Sigmoid colon (tissue), 7 donors: ENCODE results near the gene CDAN1. TPM values are rescaled to one million over a fixed set of nuclear protein-coding genes. Genes with fewer than 3 reads are reported as not detected.

Source experiments
- DNase-seq: peaks from one replicate; pipeline ENCODE4 v3.0.0-alpha.2; 2019
- H3K27ac ChIP-seq, 4 donors: fragments of 200-600 bp; sonication (generic); one replicate each; pipeline ENCODE4 v1.5.1; 2016 to 2019; ENCODE audit warnings: mild to moderate bottlenecking in 1 of 4
- H3K27me3 ChIP-seq, 3 donors: fragments of 200-600 bp; sonication (generic); one replicate each; pipeline ENCODE4 v1.5.1; 2019; ENCODE audit warnings: mild to moderate bottlenecking in 1 of 3
- H3K36me3 ChIP-seq, 4 donors: fragments of 200-600 bp; sonication (generic); one replicate each; pipeline ENCODE4 v1.5.1; 2016 to 2019
- H3K4me1 ChIP-seq, 4 donors: fragments of 200-600 bp; sonication (generic); one replicate each; pipeline ENCODE4 v1.5.1; 2017 to 2019
- H3K4me3 ChIP-seq, 4 donors: fragments of 200-600 bp; sonication (generic); one replicate each; pipeline ENCODE4 v1.5.1; 2017 to 2019; ENCODE audit warnings: mild to moderate bottlenecking in 2 of 4, moderate library complexity in 1 of 4
- H3K9me3 ChIP-seq, 4 donors: fragments of 200-600 bp in 3 of 4; sonication (generic) in 3 of 4; one replicate each; pipeline versions ENCODE4 v1.5.1 to v1.6.1; 2013 to 2019
- CTCF ChIP-seq, 4 experiments: fragments of 450-650 bp in 3 of 4; fragments of 200-600 bp in 1 of 4; IDR thresholded peaks; one replicate each; pipeline ENCODE4 v1.5.1; 2016 to 2019; ENCODE audit warnings: antibody characterized with exemption in 4 of 4, mild to moderate bottlenecking in 3 of 4, moderate library complexity in 2 of 4
- EP300 ChIP-seq, 4 donors: sonication (generic); formaldehyde crosslinking; IDR thresholded peaks; one replicate each; pipeline ENCODE4 v1.6.1; 2017; ENCODE audit warnings: antibody characterized with exemption in 4 of 4
- POLR2A ChIP-seq, 2 donors: fragments of 450-650 bp; IDR thresholded peaks; one replicate each; pipeline ENCODE4 v1.6.1; 2016; ENCODE audit warnings: antibody characterized with exemption in 2 of 2, mild to moderate bottlenecking in 2 of 2, moderate library complexity in 2 of 2
- POLR2AphosphoS5 ChIP-seq, 4 donors: sonication (generic); formaldehyde crosslinking; IDR thresholded peaks; one replicate each; pipeline ENCODE4 v1.6.1; 2017; ENCODE audit warnings: antibody characterized with exemption in 4 of 4
- WGBS, 2 donors: extraction: QIAGEN DNeasy Blood & Tissue Kit; methylation state at CpG; one replicate each; pipeline ENCODE4 v1.1.7; 2013; 5-methylcytosine and 5-hydroxymethylcytosine counted together
- intact Hi-C: fragments of 100-400 bp; cut with DNase I; formaldehyde crosslinking; loops from one replicate; pipeline ENCODE4 v1.15.1; 2023
- polyA plus RNA-seq, 3 donors: library from polyadenylated mRNA; stranded (reverse); fragments of 200-250 nt; gene quantifications; one replicate each; pipeline ENCODE4 v1.2.3, GENCODE V29; 2013
- total RNA-seq, 4 donors: library from RNA; depleted of rRNA; stranded (reverse); fragments of >200 nt; gene quantifications; one replicate each; pipeline ENCODE4 v1.1.0, GENCODE V29; 2016
- donor health status: healthy with polysubstance abuse.
- donor health status: Bipolar disorder and iron deficiency.
- donor health status: healthy.

The CDAN1 gene
- total and polyA plus RNA-seq, 7 donors = 1.2 to 11.4 (median 8.0) TPM

GRCh38 chr15:42694398-42694797 is 42.5 kb downstream of the CDAN1 start:
- no peaks in the 10 kb centered on the region for H3K4me1 ChIP-seq
- no peaks in the 10 kb centered on the region for H3K27me3 ChIP-seq
- WGBS, 2 donors = 96% methylated on average over 10 of the region's 10 CpGs
- peaks cover 32 to 98% (median 58%) of the 10 kb centered on the region in 4 donors for H3K36me3 ChIP-seq
- H3K4me3 ChIP-seq = no peak overlapping the region
- intact Hi-C loops = no loop called here
- no peak for DNase-seq
- no peaks in the 10 kb centered on the region for H3K9me3 ChIP-seq
- no peak overlapping the region for H3K27ac ChIP-seq
- TF ChIP-seq CTCF (IDR thresholded peaks at IDR 0.05) = no peak

- H3K27ac ChIP-seq = no peak overlapping the region
- TF ChIP-seq POLR2A (IDR thresholded peaks at IDR 0.05) (no peak), CTCF (IDR thresholded peaks at IDR 0.05) (no peak), EP300 (IDR thresholded peaks at IDR 0.05) (no peak), POLR2AphosphoS5 (IDR thresholded peaks at IDR 0.05) (no peak)
- intact Hi-C loops = no loop called here
- H3K36me3 ChIP-seq = peaks cover 32 to 100% (median 61%) of the 10 kb centered on the region in 4 donors
- no peaks in the 10 kb centered on the region for H3K4me1 ChIP-seq
- WGBS, 2 donors = 94 to 95% methylated on average over 6 of the region's 6 CpGs
- no peaks in the 10 kb centered on the region for H3K9me3 ChIP-seq
- DNase-seq = no peak
- H3K27me3 ChIP-seq = no peaks in the 10 kb centered on the region
- no peak overlapping the region for H3K4me3 ChIP-seq
Measured at GRCh38 chr15:42693942-42694341, 43.0 kb downstream of the CDAN1 start.

GRCh38 chr15:42693496-42693895 is 43.4 kb downstream of the CDAN1 start:
- intact Hi-C loops = no loop called here
- peaks cover 34 to 100% (median 64%) of the 10 kb centered on the region in 4 donors for H3K36me3 ChIP-seq

GRCh38 chr15:42692997-42693396 is 43.9 kb downstream of the CDAN1 start:
- WGBS, 2 donors = 94 to 95% methylated on average over 4 of the region's 4 CpGs
- intact Hi-C loops = no loop called here
- H3K27ac ChIP-seq = no peak overlapping the region

More at GRCh38 chr15:42693496-42693895, 43.4 kb downstream of the CDAN1 start:
- Histone ChIP-seq H3K4me3 (no peak overlapping the region), H3K27me3 (no peaks in the 10 kb centered on the region), H3K27ac (no peak overlapping the region), H3K4me1 (no peaks in the 10 kb centered on the region), H3K9me3 (no peaks in the 10 kb centered on the region)
- TF ChIP-seq EP300 (IDR thresholded peaks at IDR 0.05) = no peak
- TF ChIP-seq CTCF (IDR thresholded peaks at IDR 0.05) = no peak
- no peak for TF ChIP-seq POLR2A (IDR thresholded peaks at IDR 0.05)
- no peak for TF ChIP-seq POLR2AphosphoS5 (IDR thresholded peaks at IDR 0.05)
- DNase-seq = no peak
- 93 to 98% methylated on average over 6 of the region's 6 CpGs for WGBS, 2 donors

More at GRCh38 chr15:42692997-42693396, 43.9 kb downstream of the CDAN1 start:
- Histone ChIP-seq H3K36me3 (peaks cover 39 to 100% (median 65%) of the 10 kb centered on the region in 4 donors), H3K4me1 (no peaks in the 10 kb centered on the region), H3K4me3 (no peak overlapping the region), H3K9me3 (no peaks in the 10 kb centered on the region), H3K27me3 (no peaks in the 10 kb centered on the region)
- no peak for DNase-seq
- TF ChIP-seq POLR2A (IDR thresholded peaks at IDR 0.05) (no peak), CTCF (IDR thresholded peaks at IDR 0.05) (no peak), POLR2AphosphoS5 (IDR thresholded peaks at IDR 0.05) (no peak), EP300 (IDR thresholded peaks at IDR 0.05) (no peak)
